ENCODE results near the gene UBXN4. TPM values are rescaled to one million over a fixed set of nuclear protein-coding genes. Genes with fewer than 3 reads are reported as not detected.

UBXN4 gene
- total and polyA plus RNA-seq, 2 donors (not counting 1 experiment from before 2014, with no cell fraction given), result 78.8 to 108 TPM

- Histone ChIP-seq H3K4me3 (replicated peaks in 1 of 4; ENCODE audit: control extremely low read depth in 1 of 4, insufficient read depth in 1 of 4, low read depth in 3 of 4, low read length in 4 of 4) (no peak overlapping the region), H3K79me2 (ENCODE audit: control insufficient read depth, insufficient read depth, low read length) (no peaks in the 10 kb centered on the region), H3K9me3 (ENCODE audit: control insufficient read depth, insufficient read depth, low read depth, low read length) (no peaks in the 10 kb centered on the region), H3K27me3 (ENCODE audit: control insufficient read depth, insufficient read depth, low read length) (no peaks in the 10 kb centered on the region), H3K36me3 (ENCODE audit: control insufficient read depth, insufficient read depth, low read length) (no peaks in the 10 kb centered on the region), H3K9ac (ENCODE audit: insufficient read depth, low read length) (no peak overlapping the region), H3K4me2 (ENCODE audit: extremely low read depth, insufficient read depth, low read length) (no peak overlapping the region), H3K27ac (ENCODE audit: insufficient read depth, low read length) (no peak overlapping the region), H3K4me1 (ENCODE audit: control insufficient read depth, extremely low read depth, insufficient read depth, low read length) (no peaks in the 10 kb centered on the region), H2AFZ (ENCODE audit: low read length) (no peak overlapping the region), H4K20me1 (ENCODE audit: control insufficient read depth, extremely low read depth, insufficient read depth, low read length) (no peaks in the 10 kb centered on the region)
- TF ChIP-seq EZH2 (IDR thresholded peaks at IDR 0.05; ENCODE audit: low read length, missing control alignments), result no peak
- TF ChIP-seq CTCF (conservative IDR thresholded peaks at IDR 0.05 in 1 of 2, IDR thresholded peaks at IDR 0.05 in 1 of 2; ENCODE audit: low read depth in 1 of 2, low read length in 2 of 2), result no peak
- DNase-seq (ENCODE audit: low read depth in 2 of 2), result no peak
Measured at GRCh38 chr2:135728064-135728743, 13.5 kb upstream of the UBXN4 start.

- Histone ChIP-seq H3K27ac (ENCODE audit: insufficient read depth, low read length) (no peak overlapping the region), H3K27me3 (ENCODE audit: control insufficient read depth, insufficient read depth, low read length) (no peaks in the 10 kb centered on the region), H2AFZ (ENCODE audit: low read length) (no peak overlapping the region), H3K9ac (ENCODE audit: insufficient read depth, low read length) (no peak overlapping the region), H3K4me1 (ENCODE audit: control insufficient read depth, extremely low read depth, insufficient read depth, low read length) (no peaks in the 10 kb centered on the region), H4K20me1 (ENCODE audit: control insufficient read depth, extremely low read depth, insufficient read depth, low read length) (no peaks in the 10 kb centered on the region), H3K4me2 (ENCODE audit: extremely low read depth, insufficient read depth, low read length) (no peak overlapping the region), H3K36me3 (ENCODE audit: control insufficient read depth, insufficient read depth, low read length) (no peaks in the 10 kb centered on the region), H3K4me3 (replicated peaks in 1 of 4; ENCODE audit: control extremely low read depth in 1 of 4, insufficient read depth in 1 of 4, low read depth in 3 of 4, low read length in 4 of 4) (no peak overlapping the region), H3K79me2 (ENCODE audit: control insufficient read depth, insufficient read depth, low read length) (no peaks in the 10 kb centered on the region), H3K9me3 (ENCODE audit: control insufficient read depth, insufficient read depth, low read depth, low read length) (no peaks in the 10 kb centered on the region)
- DNase-seq (ENCODE audit: low read depth in 2 of 2), result no peak
- TF ChIP-seq CTCF (conservative IDR thresholded peaks at IDR 0.05 in 1 of 2, IDR thresholded peaks at IDR 0.05 in 1 of 2; ENCODE audit: low read depth in 1 of 2, low read length in 2 of 2) (no peak), EZH2 (IDR thresholded peaks at IDR 0.05; ENCODE audit: low read length, missing control alignments) (no peak)
Measured at GRCh38 chr2:135732561-135732960, 9.1 kb upstream of the UBXN4 start.

GRCh38 chr2:135733045-135733444, 8.6 kb upstream of the UBXN4 start:
- Histone ChIP-seq H2AFZ (ENCODE audit: low read length) (no peak overlapping the region), H3K79me2 (ENCODE audit: control insufficient read depth, insufficient read depth, low read length) (no peaks in the 10 kb centered on the region), H3K9ac (ENCODE audit: insufficient read depth, low read length) (no peak overlapping the region), H3K4me2 (ENCODE audit: extremely low read depth, insufficient read depth, low read length) (no peak overlapping the region), H3K9me3 (ENCODE audit: control insufficient read depth, insufficient read depth, low read depth, low read length) (no peaks in the 10 kb centered on the region), H3K4me3 (replicated peaks in 1 of 4; ENCODE audit: control extremely low read depth in 1 of 4, insufficient read depth in 1 of 4, low read depth in 3 of 4, low read length in 4 of 4) (no peak overlapping the region), H3K4me1 (ENCODE audit: control insufficient read depth, extremely low read depth, insufficient read depth, low read length) (no peaks in the 10 kb centered on the region), H3K27me3 (ENCODE audit: control insufficient read depth, insufficient read depth, low read length) (no peaks in the 10 kb centered on the region), H3K27ac (ENCODE audit: insufficient read depth, low read length) (no peak overlapping the region), H4K20me1 (ENCODE audit: control insufficient read depth, extremely low read depth, insufficient read depth, low read length) (no peaks in the 10 kb centered on the region), H3K36me3 (ENCODE audit: control insufficient read depth, insufficient read depth, low read length) (no peaks in the 10 kb centered on the region)
- TF ChIP-seq CTCF (conservative IDR thresholded peaks at IDR 0.05 in 1 of 2, IDR thresholded peaks at IDR 0.05 in 1 of 2; ENCODE audit: low read depth in 1 of 2, low read length in 2 of 2) (no peak), EZH2 (IDR thresholded peaks at IDR 0.05; ENCODE audit: low read length, missing control alignments) (no peak)
- DNase-seq (ENCODE audit: low read depth in 2 of 2), result no peak
